Gastrocnemius medialis (tissue), 4 donors: ENCODE results near the gene MAP2K5.

Experiments
- POLR2A ChIP-seq, 2 donors: fragments of 450-650 bp; IDR thresholded peaks; one replicate each; pipeline ENCODE4 v1.6.1; 2017; ENCODE audit warnings: antibody characterized with exemption in 2 of 2, mild to moderate bottlenecking in 2 of 2, moderate library complexity in 2 of 2
- TF ChIP-seq, protein P1 (sequence below), 5 experiments: fragments of 450-650 bp in 3 of 5; fragments of 200-600 bp in 2 of 5; sonication (generic) in 2 of 5; IDR thresholded peaks in 4 of 5; conservative IDR thresholded peaks in 1 of 5; 1 replicate in 4 of 5; 2 replicates in 1 of 5; pipeline ENCODE4 v1.5.1; 2016 to 2019; ENCODE audit warnings: antibody characterized with exemption in 5 of 5, mild to moderate bottlenecking in 3 of 5, moderate library complexity in 3 of 5

DNA sequence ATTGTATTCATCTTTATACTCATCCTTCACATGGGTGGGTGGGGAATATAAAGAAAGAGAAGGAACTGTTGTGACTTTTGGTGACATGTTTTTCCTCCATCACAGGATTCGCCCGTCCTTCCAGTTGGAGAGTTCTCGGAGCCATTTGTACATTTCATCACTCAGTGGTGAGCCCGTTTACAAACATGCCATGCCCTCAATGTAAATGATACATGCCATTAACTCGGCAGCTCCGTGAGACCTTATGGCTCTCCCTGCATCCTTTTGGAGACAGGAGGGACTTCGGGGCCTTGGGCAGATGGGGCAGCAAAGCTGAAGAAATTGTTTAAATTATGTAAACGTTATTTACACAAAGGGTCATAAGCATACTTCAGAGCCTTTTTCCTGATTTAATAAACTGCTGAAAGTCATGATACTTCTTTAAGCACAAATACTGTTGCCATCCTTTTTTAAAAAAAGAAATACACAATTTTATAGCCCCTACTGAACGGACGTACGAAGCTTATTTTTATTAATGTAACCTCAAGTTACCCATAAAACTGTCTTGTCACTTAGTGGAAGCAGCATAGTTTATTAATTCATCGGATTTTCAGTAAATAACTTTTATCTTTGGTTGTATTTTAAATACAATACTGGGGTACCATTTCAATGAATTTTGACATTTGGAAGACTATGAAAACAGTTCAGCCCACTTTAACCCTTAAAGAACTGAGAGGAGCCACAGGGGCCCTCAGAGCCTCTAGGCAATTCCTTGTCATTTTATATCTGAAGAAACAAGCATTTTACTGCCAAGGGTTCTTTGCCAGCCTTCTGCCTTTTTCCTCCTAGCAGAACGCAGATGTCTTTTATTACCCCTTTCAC lies 227.2 kb downstream of the MAP2K5 start:
- TF ChIP-seq, protein P1, sequence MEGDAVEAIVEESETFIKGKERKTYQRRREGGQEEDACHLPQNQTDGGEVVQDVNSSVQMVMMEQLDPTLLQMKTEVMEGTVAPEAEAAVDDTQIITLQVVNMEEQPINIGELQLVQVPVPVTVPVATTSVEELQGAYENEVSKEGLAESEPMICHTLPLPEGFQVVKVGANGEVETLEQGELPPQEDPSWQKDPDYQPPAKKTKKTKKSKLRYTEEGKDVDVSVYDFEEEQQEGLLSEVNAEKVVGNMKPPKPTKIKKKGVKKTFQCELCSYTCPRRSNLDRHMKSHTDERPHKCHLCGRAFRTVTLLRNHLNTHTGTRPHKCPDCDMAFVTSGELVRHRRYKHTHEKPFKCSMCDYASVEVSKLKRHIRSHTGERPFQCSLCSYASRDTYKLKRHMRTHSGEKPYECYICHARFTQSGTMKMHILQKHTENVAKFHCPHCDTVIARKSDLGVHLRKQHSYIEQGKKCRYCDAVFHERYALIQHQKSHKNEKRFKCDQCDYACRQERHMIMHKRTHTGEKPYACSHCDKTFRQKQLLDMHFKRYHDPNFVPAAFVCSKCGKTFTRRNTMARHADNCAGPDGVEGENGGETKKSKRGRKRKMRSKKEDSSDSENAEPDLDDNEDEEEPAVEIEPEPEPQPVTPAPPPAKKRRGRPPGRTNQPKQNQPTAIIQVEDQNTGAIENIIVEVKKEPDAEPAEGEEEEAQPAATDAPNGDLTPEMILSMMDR (IDR thresholded peaks at IDR 0.05 in 4 of 5, conservative IDR thresholded peaks at IDR 0.05 in 1 of 5), result no peak
- no peak for TF ChIP-seq POLR2A (IDR thresholded peaks at IDR 0.05)
